ENCODE data around the gene CCL19.

- TF ChIP-seq CTCF (IDR thresholded peaks at IDR 0.05) (no peak), POLR2A (IDR thresholded peaks at IDR 0.05) (no peak)
Measured at GRCh38 chr9:34688329-34689115, 2.6 kb downstream of the CCL19 start.

All from transverse colon (tissue), 3 donors.